ENCODE measurements around the gene FAM120B.

FAM120B gene

DNA sequence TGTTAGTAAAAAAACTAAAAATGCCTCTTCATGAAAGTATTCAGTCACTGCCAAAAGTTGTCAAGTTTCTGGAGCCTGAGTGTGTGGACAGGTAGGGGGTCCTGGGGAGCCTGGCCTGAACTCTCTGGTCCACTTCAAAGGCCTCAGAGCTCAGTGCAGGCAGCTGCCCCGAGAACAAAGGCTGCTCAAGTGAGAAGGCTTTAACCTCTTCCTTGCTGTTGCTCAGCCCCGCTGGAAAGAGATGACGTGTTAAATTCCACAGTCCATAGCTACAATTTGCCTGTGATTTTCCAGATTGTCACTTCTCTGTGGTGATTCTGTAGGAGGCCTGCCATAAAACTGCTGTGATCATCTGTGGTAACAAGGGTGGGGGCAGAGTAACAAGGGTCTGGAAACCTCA is 96.9 kb downstream of the FAM120B start:
- TF ChIP-seq, protein P1, sequence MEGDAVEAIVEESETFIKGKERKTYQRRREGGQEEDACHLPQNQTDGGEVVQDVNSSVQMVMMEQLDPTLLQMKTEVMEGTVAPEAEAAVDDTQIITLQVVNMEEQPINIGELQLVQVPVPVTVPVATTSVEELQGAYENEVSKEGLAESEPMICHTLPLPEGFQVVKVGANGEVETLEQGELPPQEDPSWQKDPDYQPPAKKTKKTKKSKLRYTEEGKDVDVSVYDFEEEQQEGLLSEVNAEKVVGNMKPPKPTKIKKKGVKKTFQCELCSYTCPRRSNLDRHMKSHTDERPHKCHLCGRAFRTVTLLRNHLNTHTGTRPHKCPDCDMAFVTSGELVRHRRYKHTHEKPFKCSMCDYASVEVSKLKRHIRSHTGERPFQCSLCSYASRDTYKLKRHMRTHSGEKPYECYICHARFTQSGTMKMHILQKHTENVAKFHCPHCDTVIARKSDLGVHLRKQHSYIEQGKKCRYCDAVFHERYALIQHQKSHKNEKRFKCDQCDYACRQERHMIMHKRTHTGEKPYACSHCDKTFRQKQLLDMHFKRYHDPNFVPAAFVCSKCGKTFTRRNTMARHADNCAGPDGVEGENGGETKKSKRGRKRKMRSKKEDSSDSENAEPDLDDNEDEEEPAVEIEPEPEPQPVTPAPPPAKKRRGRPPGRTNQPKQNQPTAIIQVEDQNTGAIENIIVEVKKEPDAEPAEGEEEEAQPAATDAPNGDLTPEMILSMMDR (IDR thresholded peaks at IDR 0.05; ENCODE audit: low read depth, low read length, poor library complexity, severe bottlenecking): no peak
- TF ChIP-seq EZH2phosphoT487 (IDR thresholded peaks at IDR 0.05; ENCODE audit: borderline replicate concordance, low read length): no peak
- H3K79me2 ChIP-seq (ENCODE audit: control insufficient read depth, low read length): no peaks in the 10 kb centered on the region
- H3K9me3 ChIP-seq (ENCODE audit: control insufficient read depth, insufficient read depth, low read length): no peaks in the 10 kb centered on the region
- no peaks in the 10 kb centered on the region for H4K20me1 ChIP-seq (ENCODE audit: control insufficient read depth, insufficient read depth, low read depth, low read length)
- H3K36me3 ChIP-seq (ENCODE audit: control insufficient read depth, low read length): peaks cover 9% of the 10 kb centered on the region
- no peaks in the 10 kb centered on the region for H3K9me2 ChIP-seq (replicated peaks; ENCODE audit: control insufficient read depth, low read length)
- H3K4me1 ChIP-seq (ENCODE audit: control insufficient read depth, low read length): no peaks in the 10 kb centered on the region
- no peaks in the 10 kb centered on the region for H3F3A ChIP-seq (ENCODE audit: control insufficient read depth, insufficient read depth)
- no peaks in the 10 kb centered on the region for H3K27me3 ChIP-seq (ENCODE audit: control insufficient read depth, low read length)
- no peak overlapping the region for H3K27ac ChIP-seq (ENCODE audit: low read depth, low read length)
- no peak overlapping the region for H3K4me2 ChIP-seq (ENCODE audit: low read length)
- no peak overlapping the region for H3K4me3 ChIP-seq (ENCODE audit: low read length)

GRCh38 chr6:170404036-170404435 is 97.5 kb downstream of the FAM120B start:
- Histone ChIP-seq H3K27me3 (ENCODE audit: control insufficient read depth, low read length) (no peaks in the 10 kb centered on the region), H3K9me3 (ENCODE audit: control insufficient read depth, insufficient read depth, low read length) (no peaks in the 10 kb centered on the region), H3K79me2 (ENCODE audit: control insufficient read depth, low read length) (no peaks in the 10 kb centered on the region), H3K27ac (ENCODE audit: low read depth, low read length) (no peak overlapping the region), H3K4me1 (ENCODE audit: control insufficient read depth, low read length) (no peaks in the 10 kb centered on the region), H3K36me3 (ENCODE audit: control insufficient read depth, low read length) (peaks cover 9% of the 10 kb centered on the region), H3K9me2 (replicated peaks; ENCODE audit: control insufficient read depth, low read length) (no peaks in the 10 kb centered on the region), H3K4me3 (ENCODE audit: low read length) (no peak overlapping the region), H3F3A (ENCODE audit: control insufficient read depth, insufficient read depth) (no peaks in the 10 kb centered on the region), H3K4me2 (ENCODE audit: low read length) (no peak overlapping the region), H4K20me1 (ENCODE audit: control insufficient read depth, insufficient read depth, low read depth, low read length) (no peaks in the 10 kb centered on the region)
- no peak for TF ChIP-seq EZH2phosphoT487 (IDR thresholded peaks at IDR 0.05; ENCODE audit: borderline replicate concordance, low read length)
- TF ChIP-seq, protein P1 (IDR thresholded peaks at IDR 0.05; ENCODE audit: low read depth, low read length, poor library complexity, severe bottlenecking): no peak

DNA sequence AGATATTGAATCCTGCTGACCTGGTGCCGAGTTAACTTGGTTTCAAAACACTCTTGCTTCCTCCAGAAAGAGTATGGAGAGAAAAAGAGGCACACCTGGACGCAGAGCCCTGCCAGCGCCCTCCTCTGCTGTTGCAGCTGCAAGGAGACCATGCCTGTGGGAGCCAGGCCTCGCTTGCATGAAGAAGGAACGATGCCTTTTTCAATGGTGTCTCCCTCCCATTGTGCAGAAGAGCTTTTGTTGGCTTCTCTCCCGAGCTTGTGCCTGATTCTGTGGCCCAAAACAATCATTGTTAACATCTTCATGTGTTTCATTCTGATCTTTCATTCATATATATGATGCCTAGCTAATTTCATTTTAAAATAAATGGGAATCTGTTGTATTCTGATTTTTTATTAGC is 98.1 kb downstream of the FAM120B start:
- Histone ChIP-seq H3K27ac (ENCODE audit: low read depth, low read length) (no peak overlapping the region), H3K9me2 (replicated peaks; ENCODE audit: control insufficient read depth, low read length) (no peaks in the 10 kb centered on the region)
- TF ChIP-seq, protein P1 (IDR thresholded peaks at IDR 0.05; ENCODE audit: low read depth, low read length, poor library complexity, severe bottlenecking): no peak
- TF ChIP-seq EZH2phosphoT487 (IDR thresholded peaks at IDR 0.05; ENCODE audit: borderline replicate concordance, low read length): no peak

More for the DNA sequence above, 98.1 kb downstream of the FAM120B start:
- H3K79me2 ChIP-seq (ENCODE audit: control insufficient read depth, low read length): no peaks in the 10 kb centered on the region
- H3F3A ChIP-seq (ENCODE audit: control insufficient read depth, insufficient read depth): no peaks in the 10 kb centered on the region
- H3K27me3 ChIP-seq (ENCODE audit: control insufficient read depth, low read length): no peaks in the 10 kb centered on the region
- no peaks in the 10 kb centered on the region for H4K20me1 ChIP-seq (ENCODE audit: control insufficient read depth, insufficient read depth, low read depth, low read length)
- H3K4me3 ChIP-seq (ENCODE audit: low read length): no peak overlapping the region
- H3K4me2 ChIP-seq (ENCODE audit: low read length): no peak overlapping the region
- H3K9me3 ChIP-seq (ENCODE audit: control insufficient read depth, insufficient read depth, low read length): no peaks in the 10 kb centered on the region
- H3K4me1 ChIP-seq (ENCODE audit: control insufficient read depth, low read length): no peaks in the 10 kb centered on the region
- peaks cover 9% of the 10 kb centered on the region for H3K36me3 ChIP-seq (ENCODE audit: control insufficient read depth, low read length)
